Renal cortical epithelial cell (primary cell): ENCODE data around the gene RDH16. TPM values are rescaled to one million over a fixed set of nuclear protein-coding genes. Genes with fewer than 3 reads are reported as not detected.
A peak's percentile ranks its signal among the peaks of the same experiment; 100 is the strongest.
"Not testable (repeated sequence)": the region's sequence is repeated elsewhere in the genome, so short reads cannot be mapped to it uniquely, and the experiment has no call there.

Source experiments
- DNase-seq: peaks from one replicate; pipeline ENCODE4 v3.0.0-alpha.2; 2011; ENCODE audit warnings: low read depth
- total RNA-seq: library from RNA; depleted of rRNA; stranded (reverse); fragments of >200 nt; gene quantifications from 2 replicates; pipeline ENCODE4 v1.2.3, GENCODE V29; 2014

Gene RDH16
- total RNA-seq, 1 donor from 2014 or later, result 0.15 TPM

DNA sequence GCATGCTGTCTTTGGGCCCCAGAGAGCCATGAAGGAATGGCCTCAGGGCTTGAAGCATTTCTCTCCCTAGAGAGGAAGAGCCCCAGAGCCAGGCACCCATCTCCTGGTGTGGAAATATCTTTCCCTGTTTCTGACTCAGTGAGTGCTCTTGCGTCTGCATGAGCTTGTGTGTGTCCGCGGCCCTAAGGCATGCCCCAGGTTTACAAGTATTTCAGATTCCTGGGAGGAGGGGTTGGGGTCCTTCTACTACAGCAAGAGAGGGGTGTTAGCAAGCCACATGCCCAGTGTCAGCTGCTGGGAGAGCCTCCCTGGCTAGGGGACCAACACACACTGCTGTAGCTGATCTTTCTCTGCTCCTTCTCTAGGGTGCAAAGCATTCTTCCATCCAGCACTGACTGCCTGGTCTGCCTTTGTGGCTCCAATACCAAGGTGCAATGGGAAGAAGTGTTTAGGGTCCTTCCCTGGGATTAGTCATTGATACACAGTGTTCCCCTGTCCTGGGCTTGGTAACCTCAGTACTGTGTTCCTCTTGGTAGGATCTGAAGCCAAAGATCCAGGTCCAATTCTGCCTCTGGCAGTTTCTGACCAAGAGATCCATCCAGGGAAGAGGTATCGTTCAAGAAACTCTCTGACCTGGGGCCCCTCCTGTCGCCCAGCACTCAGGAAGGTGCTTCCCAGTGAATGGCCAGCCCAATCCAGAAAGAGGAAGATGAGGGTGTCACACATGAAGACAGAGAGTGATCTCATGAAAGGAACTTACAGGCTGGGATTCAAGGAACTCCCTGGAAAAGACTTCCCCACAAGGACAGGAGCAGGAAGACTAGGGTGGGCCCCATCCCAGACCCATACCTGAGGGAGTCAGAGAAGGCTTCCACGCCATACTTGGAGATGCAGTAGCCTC lies 3.1 kb downstream of the RDH16 start:
- no peak for DNase-seq

DNA sequence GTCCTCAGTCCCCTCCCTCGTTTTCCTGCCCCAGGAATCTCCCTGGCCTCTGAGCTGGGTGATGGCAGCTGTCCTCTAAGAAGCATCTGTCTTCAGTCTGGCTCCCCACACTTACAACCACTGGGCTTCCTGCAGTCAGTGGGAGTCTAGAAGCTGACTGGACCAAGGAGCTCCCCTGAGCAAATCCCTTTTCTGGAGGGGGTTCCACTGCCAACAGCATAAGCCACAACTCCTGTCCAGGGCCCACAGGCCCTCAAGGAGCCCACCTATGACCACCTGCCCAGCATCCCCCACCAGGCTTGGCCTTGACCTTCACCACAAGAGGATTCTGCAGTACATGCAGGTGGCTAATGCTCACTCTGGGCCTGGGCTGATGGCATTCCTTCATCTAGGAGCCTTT lies 4.1 kb downstream of the RDH16 start:
- DNase-seq, result no peak

- no peak for DNase-seq
Observed at GRCh38 chr12:56951582-56952339, 5.6 kb downstream of the RDH16 start.

DNA sequence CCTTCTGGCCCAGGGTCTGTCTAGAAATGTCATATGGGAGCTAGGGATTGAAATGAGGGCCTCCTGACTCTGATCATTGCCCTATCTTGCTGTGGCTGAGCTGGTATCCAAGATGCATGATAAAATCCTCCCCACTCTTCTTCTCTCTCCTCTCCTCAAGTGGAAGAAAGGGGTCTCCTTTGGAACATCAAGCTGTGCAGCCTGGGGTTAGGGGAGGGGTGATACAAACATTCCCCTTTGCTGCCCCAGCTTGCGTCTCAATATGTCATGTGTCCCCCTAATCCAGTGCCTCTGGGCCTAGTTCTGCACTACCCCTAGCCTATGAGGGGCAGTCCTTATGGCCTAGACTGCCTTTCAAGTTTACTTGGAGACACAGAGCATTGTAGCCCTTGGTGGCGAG lies 8.5 kb downstream of the RDH16 start:
- no peak for DNase-seq

- DNase-seq, result no peak
Observed at GRCh38 chr12:56948457-56948777, 9.0 kb downstream of the RDH16 start.

DNA sequence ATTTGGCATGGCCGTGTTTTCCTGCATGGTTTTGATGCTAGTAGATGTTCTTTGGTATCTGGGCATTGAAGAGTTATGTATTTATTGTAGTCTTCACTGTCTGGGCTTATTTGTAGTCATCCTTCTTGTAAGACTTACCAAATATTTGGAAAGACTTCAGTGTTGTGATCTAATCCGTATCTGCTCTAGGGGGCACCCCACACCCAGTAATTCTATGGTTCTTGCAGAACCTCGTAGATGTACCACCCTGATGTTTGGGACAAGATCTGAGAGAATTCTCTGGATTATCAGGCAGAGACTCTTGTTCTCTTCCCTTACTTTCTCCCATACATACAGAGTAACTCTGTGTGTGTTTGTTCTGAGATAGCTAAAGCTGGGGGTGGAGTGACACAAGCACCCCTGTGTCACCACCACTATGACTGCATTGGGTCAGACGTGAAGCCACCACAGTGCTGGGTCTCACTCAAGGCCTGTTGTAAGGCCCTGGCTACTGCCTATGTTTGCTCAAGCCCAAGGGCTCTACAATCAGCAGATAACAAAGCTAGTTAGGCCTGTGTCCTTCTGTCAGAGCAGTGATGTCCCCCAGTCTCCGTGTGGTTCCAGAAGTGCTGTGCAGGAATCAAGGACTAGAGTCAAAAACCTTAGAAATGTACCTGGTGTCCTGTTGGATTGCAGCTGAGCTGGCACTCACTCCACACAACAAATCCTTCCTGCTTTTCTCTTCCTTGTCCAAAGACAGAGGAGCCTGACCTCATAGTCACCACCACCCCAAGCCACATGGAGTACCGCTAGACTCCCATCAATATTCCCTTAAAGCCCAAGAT lies 9.6 kb downstream of the RDH16 start:
- DNase-seq, result no peak

DNA sequence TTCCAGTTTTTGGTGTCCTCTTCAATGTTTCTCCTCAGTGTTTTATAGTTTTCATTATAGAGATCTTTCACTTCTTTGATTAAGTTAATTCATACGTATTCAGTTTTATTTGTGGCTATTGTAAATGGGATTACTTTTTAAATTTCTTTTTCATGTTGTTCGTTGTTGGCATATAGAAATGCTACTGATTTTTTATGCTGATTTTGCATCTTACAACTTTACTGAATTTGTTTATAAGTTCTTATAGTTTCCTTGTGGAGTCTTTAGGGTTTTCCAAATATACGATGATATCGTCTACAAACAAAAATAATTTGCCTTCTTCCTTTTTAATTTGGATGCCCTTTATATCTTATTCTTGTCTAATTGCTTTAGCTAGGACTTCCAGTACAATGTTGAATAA lies 13.5 kb downstream of the RDH16 start:
- DNase-seq, result no peak

- not testable (repeated sequence) for DNase-seq
Observed at GRCh38 chr12:56943374-56943773, 14.0 kb downstream of the RDH16 start.

GRCh38 chr12:56941299-56942017 lies 15.9 kb downstream of the RDH16 start:
- peak; percentile 86 for DNase-seq

- not testable (repeated sequence) for DNase-seq
Observed at GRCh38 chr12:56940942-56941298, 16.5 kb downstream of the RDH16 start.

- DNase-seq, result no peak
Observed at GRCh38 chr12:56935752-56936151, 21.7 kb downstream of the RDH16 start.

DNA sequence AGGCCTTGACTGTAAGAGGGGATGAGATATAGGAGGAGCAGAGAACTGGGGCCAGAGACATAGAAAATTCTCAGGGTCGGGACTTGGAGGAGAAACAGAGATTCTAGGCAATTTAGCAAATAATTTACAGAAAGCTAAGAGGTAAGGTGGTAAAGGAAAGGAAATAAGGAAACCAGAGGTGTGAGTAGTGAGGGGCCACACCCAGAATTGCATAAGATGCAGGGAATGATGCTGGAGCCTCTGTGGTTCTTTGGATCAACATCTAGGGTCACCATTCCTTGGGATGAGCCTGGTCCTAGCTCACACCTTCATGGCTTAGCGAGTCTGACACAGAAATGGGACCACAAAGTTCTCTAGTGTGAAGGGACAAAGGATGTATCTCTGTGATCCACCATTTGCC lies 22.3 kb downstream of the RDH16 start:
- DNase-seq, result peak; percentile 7

DNA sequence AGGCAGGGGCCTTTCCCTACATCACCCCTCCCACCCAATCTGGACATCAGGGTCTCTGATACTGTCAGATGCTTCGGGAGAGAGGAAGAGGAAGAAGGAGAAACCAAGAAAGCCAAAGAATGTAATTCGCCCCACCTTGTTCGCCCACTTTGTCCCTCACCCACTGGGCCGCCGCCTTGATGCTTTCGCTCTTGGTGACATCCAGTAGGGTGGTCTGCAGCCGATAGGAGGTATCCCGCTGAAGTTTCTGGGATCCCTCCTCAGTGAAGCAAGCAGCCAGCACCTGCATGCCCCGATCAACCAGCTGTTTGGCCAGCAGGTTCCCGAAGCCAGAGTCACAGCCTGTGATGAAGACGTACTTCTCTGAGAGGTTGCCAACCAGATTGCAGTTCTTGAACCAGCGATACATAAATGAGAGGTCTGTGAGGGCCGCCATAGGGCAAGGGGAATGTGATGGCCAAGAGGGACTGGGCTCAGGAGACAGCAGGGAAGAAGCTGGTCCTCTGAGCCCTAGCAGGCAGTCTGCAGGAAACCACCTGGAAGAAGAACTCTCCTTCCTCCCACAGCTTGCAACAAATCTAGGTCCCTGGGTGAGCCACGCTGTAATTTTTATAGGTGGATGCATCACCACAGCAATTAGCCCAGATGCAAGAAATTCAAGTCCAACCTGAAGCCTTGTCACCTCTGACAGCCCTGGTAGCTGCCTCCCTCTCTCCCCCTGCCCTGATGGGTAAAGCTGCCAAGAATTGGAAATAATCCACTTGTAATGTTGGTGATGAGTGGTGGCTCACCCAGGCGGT lies 23.4 kb downstream of the RDH16 start, which contains the start of gene SDR9C7:
Gene SDR9C7 (minus strand): TSS at position 583 of the 800 bp plus-strand sequence. CDS start 147 bp downstream, at position 436.
- no peak for DNase-seq

DNA sequence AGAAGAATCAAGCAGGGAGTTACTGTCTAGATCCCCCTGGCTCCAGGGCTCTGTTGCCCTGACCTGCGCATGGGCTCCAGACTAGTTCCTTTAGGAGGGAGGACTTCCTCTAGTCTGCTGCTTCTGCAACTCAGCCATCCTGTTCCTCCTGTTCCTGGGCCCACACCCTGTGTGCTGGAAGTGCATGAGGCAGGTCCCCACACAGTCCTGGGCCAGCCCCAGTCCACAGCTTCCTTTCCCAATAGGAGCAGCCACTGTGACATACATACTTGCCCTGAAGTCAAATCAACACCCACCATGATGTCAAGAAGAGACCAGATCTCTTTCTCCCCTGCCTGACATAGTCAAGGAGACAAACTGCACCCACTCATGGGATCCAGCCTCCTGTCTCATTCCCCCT lies 24.5 kb downstream of the RDH16 start:
- DNase-seq, result no peak

GRCh38 chr12:56932146-56932545 lies 25.3 kb downstream of the RDH16 start:
- no peak for DNase-seq

- peak; percentile 6 for DNase-seq
Observed at GRCh38 chr12:56931474-56931978, 25.9 kb downstream of the RDH16 start.

DNA sequence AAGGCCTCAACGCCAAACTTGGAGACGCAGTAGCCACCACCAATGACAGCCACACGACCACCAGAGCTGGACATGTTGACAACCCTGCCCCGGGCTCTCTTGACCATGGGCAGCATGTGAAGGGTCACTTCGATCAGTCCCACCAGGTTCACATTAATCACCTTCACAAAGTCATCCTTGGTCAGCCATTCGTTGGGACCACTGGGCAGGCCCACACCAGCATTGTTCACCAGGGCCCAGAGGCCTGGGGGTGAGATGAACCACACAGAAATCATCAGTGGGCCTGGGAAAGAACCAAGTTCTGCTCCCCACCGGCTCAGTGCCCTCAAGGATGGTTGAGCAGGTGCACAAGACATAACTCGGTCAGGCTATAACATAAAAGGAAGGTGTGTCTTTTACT lies 27.2 kb downstream of the RDH16 start:
- DNase-seq, result no peak

GRCh38 chr12:56929780-56930179 lies 27.6 kb downstream of the RDH16 start:
- no peak for DNase-seq

- DNase-seq, result no peak
Observed at GRCh38 chr12:56928262-56928661, 29.1 kb downstream of the RDH16 start.

DNA sequence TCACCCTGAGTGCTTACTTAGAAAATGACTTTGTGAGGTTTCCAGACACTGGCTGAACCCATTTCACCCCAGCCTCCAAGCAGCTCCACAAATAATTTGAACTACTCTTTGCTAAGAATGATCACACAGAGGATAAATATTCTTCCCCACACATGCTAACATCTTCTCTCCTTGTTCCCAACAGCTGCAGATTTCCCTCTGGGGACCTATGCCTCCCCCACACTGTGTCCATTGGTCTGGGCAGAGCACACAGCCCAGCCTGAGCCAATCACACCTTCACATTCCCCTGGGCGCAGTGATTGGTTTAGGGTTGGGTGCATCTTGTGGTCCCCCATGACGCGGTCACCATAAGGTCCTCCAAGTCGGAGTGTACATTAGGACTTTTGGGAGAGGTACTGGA lies 30.1 kb downstream of the RDH16 start:
- no peak for DNase-seq

DNA sequence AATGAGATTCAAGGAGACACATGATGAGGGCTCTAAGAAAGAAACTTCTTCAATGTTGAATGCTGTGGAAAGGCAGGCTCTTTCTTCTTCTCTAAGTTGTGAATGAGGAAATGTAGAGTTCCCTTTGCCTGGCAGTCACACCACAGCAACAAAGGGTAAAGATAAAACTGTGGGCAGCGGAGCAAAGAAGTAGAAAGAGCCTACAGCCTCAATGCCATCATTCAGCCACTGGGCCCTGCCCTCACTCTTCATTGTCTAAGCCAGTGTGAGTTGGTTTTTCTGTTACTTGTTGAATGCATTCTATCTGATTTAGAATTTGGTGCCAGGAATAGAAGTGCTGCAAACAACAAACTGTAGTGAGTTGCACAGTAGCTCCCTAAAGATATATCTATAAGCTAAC lies 35.4 kb downstream of the RDH16 start:
- no peak for DNase-seq
